Measurements from ENCODE around the gene AJUBA. TPM values are rescaled to one million over a fixed set of nuclear protein-coding genes. Genes with fewer than 3 reads are reported as not detected.

AJUBA gene
- total RNA-seq, result 31.0 and 47.3 TPM in 2 replicates

DNA sequence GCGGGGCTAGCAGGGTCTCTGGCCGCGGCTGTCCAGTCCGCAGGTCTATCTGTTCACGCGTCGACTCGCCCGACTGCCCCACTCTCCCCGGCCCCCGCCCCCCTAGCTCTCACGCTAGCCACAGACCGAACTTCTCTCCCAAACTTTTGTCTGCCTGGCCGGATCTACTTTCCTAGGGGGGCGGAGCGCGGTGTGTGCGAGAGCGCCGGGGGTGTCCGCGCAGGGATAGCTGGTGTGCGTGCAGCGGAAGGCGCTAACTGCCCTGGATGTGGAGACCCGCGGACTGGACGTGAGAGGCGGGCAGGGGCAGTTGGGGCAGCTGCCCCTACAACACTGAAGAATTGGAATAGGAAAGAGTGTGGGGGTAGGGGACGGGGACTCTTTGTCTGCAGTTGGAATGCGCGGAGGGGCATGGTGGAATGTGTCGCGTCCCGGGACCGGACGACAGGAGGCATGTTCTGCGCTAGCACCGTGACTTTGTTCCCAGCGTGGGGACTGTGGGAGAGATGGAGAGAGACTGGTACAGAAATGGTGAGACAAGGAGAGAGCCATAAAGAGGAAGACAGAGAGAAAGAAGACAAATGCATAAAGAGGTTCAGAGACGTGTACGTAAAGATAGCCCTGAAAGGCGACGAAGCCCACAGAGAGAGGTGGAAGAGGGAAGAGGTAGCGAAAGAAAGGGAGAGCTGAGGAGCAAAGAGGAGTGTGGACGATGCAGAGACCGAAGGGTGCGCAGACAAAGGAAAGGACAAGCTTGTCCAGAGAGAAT is at the start of gene AJUBA:
Gene AJUBA (minus strand): TSS at position 75 of the 769 bp plus-strand sequence. CDS start 285 bp downstream, outside the sequence.

DNA sequence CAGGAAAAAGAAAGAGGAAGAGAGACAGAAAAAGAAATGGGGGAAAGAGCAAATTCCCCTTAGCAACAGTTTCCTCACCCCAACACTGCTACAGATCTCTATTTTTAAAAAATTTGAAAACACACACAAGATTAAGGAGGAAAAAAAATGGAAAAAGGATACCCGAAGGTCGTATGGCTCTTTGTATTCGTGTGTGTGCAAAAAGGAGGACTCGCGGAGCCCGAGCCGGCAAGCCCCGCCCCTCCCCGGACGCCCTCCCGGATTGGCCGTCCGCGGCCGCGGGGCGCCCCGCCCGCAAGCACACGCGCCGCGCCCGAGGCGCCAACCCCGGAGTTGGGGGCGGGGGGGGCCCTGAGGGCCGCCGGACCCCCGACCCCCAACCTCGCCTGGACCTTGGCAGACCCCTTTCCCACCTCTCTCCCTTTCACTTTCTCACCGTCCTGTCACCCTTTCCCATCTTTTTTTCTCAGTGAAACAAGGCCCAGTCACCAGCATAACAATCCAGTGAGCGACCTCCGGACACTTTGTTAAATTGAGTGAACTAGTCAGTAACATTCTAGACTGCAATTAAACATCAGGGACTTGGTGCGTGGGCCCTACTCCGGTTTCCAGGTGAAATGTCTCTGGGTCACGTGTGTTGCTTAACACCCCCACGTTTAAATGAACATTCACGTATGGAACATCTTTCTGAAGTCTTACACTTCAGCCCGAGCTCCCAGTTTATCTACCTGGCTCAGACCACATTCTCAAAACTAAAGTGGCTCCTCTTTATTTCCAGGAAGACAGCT is 27.8 kb upstream of the AJUBA start, which contains the start of gene C14orf93:
Gene C14orf93 (minus strand): TSS at position 205 of the 788 bp plus-strand sequence. CDS start 11,120 bp downstream, outside the sequence.

DNA sequence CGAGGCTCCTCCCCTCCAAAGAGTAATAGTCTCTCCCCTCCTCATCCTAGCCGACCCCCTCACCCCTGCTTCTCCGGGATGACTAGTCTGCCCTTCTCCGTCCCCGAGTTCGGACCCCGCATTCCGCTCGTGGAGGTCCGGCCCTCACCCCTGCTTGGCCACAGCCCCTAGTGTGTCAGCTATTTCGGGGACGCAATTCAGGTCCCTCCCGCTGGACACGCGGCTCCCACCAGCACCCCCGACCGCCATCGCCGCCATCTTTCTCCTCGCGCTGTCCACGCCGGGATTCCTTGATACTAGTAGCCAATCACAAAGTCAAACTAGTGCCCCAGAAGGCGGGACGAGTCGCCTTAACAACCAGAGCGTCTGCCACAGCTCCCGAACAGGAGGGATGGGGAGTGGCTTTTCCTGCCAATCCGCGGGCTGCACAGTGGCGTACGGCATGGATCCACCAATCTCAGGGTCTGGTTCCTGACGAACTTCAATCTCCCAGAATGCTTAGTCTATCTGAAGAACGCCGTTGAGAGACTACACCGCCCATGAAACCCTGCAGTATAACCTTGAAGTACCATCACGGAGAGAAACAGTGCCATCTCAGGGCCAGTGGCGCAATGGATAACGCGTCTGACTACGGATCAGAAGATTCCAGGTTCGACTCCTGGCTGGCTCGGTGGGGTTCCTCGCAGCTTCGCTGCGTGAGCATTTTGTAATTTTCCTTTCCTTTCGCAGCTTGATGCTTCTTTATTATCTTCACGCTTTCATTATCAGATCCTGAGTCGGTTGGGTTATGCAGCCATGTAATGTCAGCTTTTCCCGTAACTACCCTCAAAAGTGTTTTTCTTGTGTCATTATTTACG is 53.0 kb downstream of the AJUBA start, which contains the start of gene PRMT5:
Gene PRMT5 (minus strand): TSS at position 273 of the 857 bp plus-strand sequence. CDS start 15 bp downstream, at position 258.

Other genes with a start within 250 kb of the AJUBA start
- 52.9 and 53.8 TPM in 2 replicates for gene OXA1L, start 215.9 kb downstream of the AJUBA start, total RNA-seq
- 4.1 and 6.1 TPM in 2 replicates for gene SLC7A7, start 167.1 kb downstream of the AJUBA start, total RNA-seq
- gene MRPL52, start 152.7 kb downstream of the AJUBA start, total RNA-seq, result 39.1 and 41.8 TPM in 2 replicates
- gene MMP14, start 146.0 kb downstream of the AJUBA start, total RNA-seq, result 348 and 486 TPM in 2 replicates
- 40.8 and 66.0 TPM in 2 replicates for gene LRP10, start 110.8 kb downstream of the AJUBA start, total RNA-seq
- 0.09 and 0.14 TPM in 2 replicates for gene REM2, start 99.3 kb downstream of the AJUBA start, total RNA-seq
- gene RBM23, start 63.4 kb downstream of the AJUBA start, total RNA-seq, result 47.5 and 50.9 TPM in 2 replicates
- 45.7 and 48.5 TPM in 2 replicates for gene PRMT5, start 53.2 kb downstream of the AJUBA start, total RNA-seq
- 27.6 and 32.4 TPM in 2 replicates for gene HAUS4, start 25.5 kb downstream of the AJUBA start, total RNA-seq
- gene C14orf93, start 27.6 kb upstream of the AJUBA start, total RNA-seq, result 10.4 and 11.7 TPM in 2 replicates
- 222 and 237 TPM in 2 replicates for gene PSMB5, start 52.3 kb upstream of the AJUBA start, total RNA-seq
- gene PSMB11, start 59.7 kb upstream of the AJUBA start, total RNA-seq, result not detected in 2 replicates
- gene CDH24, start 75.0 kb upstream of the AJUBA start, total RNA-seq, result 3.3 and 6.2 TPM in 2 replicates
- gene ACIN1, start 112.6 kb upstream of the AJUBA start, total RNA-seq, result 53.8 and 73.3 TPM in 2 replicates
- 58.2 and 80.6 TPM in 2 replicates for gene C14orf119, start 113.0 kb upstream of the AJUBA start, total RNA-seq
- under 0.01 and 0.18 TPM in 2 replicates for gene CIROP, start 122.4 kb upstream of the AJUBA start, total RNA-seq
- gene CEBPE, start 136.7 kb upstream of the AJUBA start, total RNA-seq, result not detected in 2 replicates
- 1.9 and 2.3 TPM in 2 replicates for gene SLC7A8, start 201.1 kb upstream of the AJUBA start, total RNA-seq

Data from smooth muscle cell of bladder (primary cell).